PFSK-1 (cell line): ENCODE measurements around the gene HNRNPA2B1.

Experiments used
- POLR2AphosphoS5 ChIP-seq: IDR thresholded peaks from 2 replicates; pipeline ENCODE4 v1.6.1; 2012; ENCODE audit warnings: low read depth, mild to moderate bottlenecking, control low read depth, low read length, moderate library complexity
- REST ChIP-seq, 2 experiments: IDR thresholded peaks; 2 replicates each; pipeline versions ENCODE4 v1.6.1 to v1.8.0; 2011 to 2012; ENCODE audit warnings: low read depth in 2 of 2, low read length in 2 of 2, control low read depth in 1 of 2, inconsistent platforms in 1 of 2, mild to moderate bottlenecking in 1 of 2, moderate library complexity in 1 of 2; ENCODE audit not compliant: insufficient read depth in 1 of 2
- SIN3A ChIP-seq: IDR thresholded peaks from 2 replicates; pipeline ENCODE4 v1.6.1; 2012; ENCODE audit warnings: mild to moderate bottlenecking, low read length, moderate library complexity, borderline replicate concordance; ENCODE audit not compliant: insufficient read depth
- TAF1 ChIP-seq: IDR thresholded peaks from 2 replicates; pipeline ENCODE4 v1.6.1; 2012; ENCODE audit warnings: low read length, control low read depth, borderline replicate concordance; ENCODE audit not compliant: insufficient read depth

DNA sequence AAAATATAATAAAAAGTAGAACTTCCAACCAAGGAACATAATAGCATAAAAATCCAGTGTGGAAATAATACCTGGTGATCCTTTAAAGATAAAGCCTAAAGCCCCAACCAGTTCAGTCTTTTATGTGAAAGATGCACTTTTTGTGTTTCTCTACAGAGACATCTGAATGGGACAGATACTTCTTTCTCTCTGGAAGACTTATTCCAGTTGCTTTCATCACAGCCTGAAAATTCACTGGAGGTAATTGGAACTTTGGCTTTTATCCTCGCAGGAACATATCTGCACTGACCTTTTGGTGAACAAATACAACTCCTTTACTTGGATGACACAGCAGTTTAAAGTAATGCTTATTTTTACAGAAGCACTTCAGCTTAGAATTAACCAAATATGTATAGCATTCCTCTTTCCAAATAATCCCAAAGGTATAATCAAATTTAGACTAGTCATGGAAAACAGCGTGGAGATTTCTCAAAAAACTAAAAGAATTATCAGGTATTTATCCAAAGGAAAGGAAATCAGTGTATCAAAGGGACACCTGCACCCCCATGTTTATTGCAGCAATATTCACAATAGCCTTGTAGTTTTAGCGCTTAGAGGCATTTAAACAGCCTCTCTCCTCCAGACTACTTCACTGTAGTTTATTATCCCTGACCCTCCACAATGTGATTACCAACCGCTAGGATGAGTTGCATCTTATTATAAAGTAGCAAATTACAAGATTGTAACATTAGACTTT, 16.8 kb downstream of the HNRNPA2B1 start:
- TF ChIP-seq REST (IDR thresholded peaks at IDR 0.05; ENCODE audit: insufficient read depth in 1 of 2, low read depth in 2 of 2, low read length in 2 of 2) (no peak), POLR2AphosphoS5 (no peak; the same call in 1 of the 2 replicates), SIN3A (no peak), TAF1 (no peak)
